Fibroblast of skin of abdomen (primary cell): ENCODE measurements around the gene TRAPPC10.

Experiments used
- DNase-seq: peaks from one replicate; pipeline ENCODE4 v3.0.0-alpha.2; 2013

The TRAPPC10 gene

DNA sequence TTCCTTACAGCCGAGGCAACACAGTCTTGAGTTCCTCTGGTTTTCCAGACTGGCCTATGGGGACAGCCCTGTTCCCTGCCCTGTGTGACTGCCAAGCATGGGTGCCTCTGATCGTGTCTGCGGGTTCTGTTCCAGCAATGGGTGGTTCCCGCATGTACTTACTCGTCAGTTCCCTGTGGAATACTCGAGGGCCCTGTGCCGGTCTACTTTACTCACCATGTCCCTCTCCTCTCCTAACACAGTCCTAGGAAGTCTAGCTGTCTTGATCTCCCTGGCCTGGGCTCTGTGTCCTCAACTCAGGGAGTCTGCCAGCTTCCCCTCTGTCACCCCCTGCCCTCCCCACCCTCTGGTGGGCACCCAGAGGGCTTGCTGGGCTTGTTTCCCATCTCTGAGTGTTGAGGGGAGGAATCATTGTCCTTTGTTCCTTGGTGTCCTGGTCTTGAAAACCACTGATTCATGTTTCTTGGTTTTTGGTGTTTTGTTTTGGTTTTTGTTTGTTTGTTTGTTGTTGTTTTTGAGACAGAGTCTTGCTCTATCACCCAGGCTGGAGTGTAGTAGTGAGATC is 36.0 kb downstream of the TRAPPC10 start:
- no peak for DNase-seq

DNA sequence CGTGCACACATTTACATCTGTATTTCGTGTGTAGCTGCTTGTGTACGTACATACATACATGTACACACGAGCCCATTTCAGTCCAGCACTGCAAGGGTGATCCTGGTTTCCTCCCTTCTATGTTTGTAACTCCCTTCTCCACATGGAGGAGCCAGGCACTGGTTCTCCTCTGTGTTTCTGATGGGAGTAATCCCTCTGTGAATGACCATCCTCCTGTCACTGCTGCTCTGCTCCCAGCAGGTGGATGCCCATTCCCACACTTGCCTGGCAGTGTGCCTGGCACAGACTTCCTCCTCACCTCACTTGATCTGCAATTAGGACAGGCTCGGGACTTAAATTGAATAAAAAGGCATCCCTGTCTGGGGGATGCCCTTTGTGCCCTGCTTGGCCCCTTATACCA is 37.1 kb downstream of the TRAPPC10 start:
- DNase-seq: no peak

DNA sequence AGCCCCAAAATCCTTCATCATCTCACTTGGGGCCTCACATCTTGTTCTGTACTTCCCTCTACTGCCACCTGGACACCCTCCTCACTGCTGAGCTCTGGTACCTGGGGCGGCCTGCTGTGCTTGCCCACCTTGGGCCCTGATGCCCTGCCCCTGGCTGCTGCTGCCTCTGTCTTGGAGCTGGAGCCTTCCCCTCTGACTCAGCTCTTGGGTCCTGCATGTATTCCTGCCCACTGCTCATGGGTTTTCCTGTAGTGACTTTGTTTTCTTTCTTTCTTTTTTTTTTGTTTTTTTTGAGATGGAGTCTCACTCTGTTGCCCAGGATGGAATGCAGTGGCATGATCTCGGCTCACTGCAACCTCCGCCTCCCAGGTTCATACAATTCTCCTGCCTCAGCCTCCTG is 37.5 kb downstream of the TRAPPC10 start:
- no peak for DNase-seq

DNA sequence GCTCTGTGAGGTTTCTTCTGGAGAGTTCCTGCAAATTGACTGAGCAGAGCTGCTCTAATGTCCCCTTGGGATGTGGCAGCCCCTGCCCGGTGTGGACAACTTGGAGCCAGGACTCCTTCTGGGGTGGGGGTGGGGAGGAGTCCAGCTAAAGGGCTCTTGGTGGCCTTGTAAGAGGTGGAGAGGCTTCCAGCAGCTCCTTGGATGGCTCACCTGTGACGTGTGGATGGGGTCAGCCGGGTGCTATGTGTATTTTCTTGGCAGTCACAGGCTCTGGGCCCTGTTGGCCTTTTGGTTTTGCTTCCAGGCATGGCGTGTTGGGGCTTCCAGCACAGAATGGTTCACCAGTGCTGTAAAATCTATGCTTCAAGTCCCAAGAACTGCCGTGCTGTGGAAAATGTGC is 38.2 kb downstream of the TRAPPC10 start:
- DNase-seq: no peak

DNA sequence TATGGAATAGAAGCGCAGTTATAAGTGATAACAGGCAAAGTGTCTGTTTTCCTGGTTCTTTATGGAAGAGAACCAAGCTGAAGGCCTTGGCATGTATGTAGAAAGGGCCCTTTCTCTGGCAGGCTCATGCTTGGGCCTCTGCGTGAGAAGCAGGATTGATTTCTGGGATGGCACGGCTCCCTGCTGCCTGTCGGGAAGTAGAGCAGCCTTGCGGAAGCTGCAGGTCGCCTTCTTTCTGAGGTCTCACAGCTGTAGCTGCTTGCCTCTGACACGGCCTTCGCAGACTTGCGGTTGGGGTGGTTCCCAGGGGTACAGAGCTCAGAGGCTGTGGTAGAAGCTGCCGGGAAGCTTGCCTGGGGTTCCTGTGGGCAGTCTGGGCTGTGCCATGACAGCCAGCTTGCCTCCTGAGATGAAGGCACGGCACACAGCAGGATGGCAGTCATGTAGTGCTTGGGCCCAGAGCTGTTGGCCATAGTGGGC is 39.4 kb downstream of the TRAPPC10 start:
- no peak for DNase-seq

DNA sequence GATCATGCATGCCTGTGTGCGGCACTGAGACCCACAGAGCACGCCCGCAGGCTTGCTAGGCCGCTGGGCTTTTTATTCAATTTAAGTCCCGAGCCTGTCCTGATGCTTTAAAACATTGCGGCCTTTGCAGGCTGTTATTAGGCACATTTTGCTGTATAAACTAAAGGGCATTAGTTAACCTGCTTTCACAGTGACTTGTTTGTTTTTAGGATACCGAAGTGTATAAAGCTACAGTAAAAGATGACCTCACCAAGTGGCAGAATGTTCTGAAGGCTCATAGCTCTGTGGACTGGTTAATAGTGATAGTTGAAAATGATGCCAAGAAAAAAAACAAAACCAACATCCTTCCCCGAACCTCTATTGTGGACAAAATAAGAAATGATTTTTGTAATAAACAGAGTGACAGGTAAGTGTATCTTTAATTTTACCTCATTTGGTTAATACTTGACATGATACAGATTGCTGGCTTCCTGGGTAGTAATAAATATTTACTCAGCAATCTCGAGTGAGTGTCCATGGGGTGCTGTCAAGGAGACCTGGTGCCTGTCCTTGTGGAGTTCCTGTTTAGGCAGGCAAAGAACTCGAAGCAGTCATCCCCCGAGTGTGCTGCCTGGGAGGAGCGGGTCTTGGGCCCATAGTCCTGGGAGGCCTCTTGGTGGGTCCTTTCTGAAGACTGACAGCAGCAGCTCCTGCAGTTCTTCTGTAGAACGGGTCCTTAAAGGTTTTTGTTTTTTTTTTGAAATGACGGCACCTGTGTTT is 40.1 kb downstream of the TRAPPC10 start:
- DNase-seq: no peak

DNA sequence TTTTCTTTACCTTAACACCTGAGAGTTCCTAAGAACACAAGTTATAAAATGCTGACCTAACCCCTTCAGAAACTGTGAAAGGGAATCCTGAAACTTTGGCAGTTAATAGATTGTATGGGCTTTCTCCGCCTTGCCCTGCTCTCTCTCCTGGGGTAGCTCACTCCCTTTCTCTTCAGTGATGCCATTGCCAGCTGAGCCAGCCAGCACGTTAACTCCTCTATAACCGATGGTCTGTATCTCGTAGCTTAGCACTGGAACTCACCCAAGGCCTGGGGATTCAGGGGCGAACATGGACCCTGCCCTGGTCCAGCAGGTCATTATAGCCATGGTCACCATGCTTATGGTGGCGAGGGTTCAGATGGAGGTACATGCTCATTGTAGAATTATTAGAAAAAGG is 40.7 kb downstream of the TRAPPC10 start:
- no peak for DNase-seq

DNA sequence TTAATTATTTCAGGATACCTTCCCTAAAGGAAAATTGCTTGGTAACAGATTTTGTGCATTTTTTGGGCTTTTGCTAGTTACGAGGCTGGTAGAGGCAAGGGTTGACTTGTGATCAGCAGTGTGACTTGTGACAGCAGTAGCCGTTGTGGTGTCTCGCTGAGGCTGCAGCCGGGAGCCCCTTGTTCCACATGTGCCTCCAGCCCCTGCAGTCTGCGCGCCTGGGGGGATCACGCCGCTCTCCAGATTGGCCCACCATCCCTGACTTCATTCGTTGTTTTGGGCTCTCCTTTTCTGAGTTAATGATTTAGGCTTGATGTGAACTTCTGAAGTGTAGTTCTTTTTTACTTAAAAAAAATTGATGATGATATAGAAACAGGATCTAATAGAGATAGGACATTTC is 41.5 kb downstream of the TRAPPC10 start:
- no peak for DNase-seq

DNA sequence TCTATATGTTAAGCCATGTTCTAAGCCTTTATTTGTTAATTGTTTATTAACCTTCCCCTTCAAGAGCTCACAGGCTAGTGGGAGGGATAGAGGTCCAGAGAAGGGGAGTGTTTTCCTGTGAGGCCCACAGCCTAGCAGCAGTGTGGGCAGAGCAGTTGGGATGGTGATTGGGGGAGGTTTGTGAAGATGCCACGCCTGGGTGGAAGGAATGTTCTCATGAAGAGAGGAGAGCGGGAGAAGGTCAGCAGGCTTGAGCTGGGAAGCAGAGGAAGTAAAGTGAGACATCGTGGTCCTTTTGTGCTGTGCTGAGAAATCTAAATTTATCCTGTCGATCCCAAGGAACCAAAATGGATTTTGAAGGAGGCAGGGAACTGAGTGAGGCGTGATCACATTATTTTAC is 42.6 kb downstream of the TRAPPC10 start:
- DNase-seq: peak; percentile 24

DNA sequence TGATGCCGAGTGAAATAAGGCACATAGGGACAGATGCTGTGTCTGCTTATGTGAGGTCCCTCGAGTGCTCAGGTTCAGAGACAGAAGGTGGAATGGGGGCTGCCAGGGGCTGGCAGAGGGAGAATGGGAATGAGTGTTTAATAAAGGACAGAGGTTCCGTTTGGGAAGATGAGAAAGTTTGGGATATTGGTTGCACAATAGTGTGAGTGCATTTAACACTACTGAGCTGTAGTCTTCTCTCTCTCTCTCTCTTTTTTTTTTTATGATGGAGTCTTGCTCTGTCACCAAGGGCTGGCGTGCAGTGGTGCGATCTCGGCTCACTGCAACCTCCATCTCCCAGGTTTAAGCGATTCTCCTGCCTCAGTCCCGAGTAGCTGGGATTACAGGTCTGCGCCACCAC is 44.9 kb downstream of the TRAPPC10 start:
- no peak for DNase-seq

DNA sequence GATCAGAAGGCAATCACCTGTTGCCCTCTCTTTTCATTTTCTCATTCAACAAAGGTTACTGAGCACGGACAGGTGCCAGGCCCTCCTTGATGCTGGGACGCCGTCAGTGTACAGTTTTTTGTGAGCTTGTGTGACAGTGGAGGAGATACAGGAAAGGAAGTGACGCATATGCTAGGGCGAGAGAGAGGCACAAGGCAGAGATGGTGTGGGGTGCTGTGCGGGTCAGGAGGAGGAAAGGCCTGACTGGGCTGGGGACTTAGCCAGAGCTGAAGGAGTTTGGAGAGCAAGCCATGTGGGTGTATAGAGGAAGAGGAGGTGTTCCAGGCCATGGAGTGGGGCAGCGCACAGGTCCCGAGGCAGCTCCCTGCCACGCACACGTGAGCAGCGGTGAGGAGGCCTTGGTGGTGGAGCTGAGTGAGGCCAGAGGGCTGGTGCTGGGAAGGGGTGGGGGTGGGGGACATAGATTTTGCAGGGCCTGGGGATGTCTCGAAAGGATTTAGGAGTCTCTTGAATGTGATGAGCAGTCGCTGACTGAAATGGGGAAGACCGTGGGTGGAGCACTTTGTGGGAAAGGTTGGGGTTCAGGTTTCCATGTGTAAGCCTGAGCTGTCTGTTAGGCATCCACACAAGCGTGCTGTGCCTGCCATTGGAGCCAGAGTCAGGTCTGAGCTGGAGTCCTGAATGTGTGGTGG is 46.0 kb downstream of the TRAPPC10 start:
- DNase-seq: no peak

DNA sequence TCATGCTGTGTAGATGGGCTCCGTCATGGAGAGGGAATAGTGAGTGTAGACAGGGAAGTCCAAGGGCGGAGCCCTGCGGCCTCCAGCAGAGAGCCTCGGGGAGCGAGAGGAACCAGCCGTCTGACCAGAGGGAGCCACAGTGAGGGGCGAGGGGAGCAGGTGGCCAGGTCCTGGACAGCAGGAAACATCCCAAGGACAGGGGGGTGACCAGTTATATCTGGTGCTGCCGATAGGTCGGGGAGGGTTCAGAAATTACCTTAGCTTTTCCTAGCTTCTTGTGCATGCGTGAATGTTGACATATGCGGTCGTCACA is 46.5 kb downstream of the TRAPPC10 start:
- DNase-seq: no peak

DNA sequence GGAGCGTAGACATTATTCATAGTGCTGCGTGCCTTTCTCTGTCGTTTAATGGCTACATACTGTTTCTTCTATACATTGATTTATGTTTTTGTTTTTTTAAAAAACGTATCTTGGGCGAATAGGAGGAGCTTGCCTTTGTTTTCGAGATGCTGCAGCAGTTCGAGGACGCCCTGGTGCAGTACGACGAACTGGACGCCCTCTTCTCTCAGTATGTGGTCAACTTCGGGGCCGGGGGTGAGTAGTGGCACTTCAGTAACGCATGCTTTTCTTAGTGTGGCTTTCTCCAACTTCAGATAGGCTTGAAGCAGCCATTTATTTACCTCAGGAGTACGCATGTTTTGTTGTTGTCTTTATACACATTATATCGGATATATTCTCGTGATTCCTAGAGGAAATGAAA is 46.9 kb downstream of the TRAPPC10 start:
- no peak for DNase-seq

DNA sequence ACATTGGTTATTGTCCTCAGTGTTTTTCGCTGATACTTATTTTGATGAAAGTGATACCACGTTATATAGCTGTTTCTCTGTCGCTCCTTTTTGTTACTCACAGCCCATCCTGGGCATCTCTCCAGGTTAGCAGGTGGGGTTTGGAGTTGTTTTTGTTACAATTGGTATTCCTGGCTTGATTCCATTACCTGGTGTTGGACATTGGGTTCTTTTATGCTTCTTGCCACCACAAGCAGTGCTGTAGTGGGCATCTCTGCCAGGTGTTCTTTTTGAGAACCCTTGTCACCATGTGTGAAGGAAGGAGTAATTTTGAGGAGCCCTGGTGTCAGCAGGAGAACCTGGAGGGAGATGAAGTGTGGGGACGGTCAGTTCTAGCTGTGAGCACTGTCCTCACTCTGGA is 47.6 kb downstream of the TRAPPC10 start:
- no peak for DNase-seq

DNA sequence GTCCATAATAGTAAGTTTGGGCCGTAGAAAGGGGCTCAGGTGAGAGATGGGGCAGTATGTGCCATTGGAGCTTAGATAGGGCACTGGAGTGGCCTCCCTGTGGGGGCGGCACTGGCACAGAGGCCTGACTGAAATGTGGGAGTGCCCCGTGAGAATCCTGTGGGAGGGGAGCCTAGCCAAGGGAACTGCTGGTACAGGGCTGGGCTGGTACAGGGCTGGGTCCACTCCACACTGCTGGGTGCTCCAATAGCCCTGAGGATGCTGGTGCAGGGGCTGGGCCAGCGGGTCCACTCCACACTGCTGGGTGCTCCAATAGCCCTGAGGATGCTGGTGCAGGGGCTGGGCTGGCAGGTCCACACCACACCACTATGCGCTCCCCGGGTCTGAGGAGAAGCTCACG is 50.3 kb downstream of the TRAPPC10 start:
- no peak for DNase-seq

DNA sequence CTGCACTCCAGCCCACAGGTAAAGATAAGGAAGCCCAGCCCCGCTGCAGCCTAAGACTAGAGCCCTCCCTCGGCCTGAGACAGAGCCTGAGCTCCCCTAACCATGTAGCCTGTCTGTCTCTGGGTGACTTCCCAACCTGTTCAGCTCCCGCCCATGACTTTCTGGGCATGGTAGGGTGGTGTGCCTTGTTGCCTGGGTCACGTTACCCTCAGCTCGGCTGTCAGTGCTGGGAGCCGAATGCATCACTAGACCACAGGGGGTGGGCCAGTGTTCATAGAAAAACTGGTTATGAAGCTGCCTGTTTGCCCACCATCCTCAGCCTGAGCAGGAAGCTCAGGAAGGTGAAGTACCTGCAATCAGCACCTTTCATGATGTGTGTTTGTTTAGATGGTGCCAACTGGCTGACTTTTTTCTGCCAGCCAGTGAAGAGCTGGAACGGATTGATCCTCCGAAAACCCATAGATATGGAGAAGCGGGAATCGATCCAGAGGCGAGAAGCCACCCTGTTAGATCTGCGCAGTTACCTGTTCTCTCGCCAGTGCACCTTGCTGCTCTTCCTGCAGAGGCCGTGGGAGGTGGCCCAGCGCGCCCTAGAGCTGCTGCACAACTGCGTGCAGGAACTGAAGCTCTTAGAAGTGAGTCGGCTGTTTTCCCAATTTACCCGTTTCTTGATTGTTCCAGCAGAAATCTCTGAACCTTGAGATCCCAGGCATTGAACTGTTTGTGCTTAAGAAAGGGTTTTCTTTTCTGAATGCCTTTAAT is 51.2 kb downstream of the TRAPPC10 start:
- DNase-seq: no peak

DNA sequence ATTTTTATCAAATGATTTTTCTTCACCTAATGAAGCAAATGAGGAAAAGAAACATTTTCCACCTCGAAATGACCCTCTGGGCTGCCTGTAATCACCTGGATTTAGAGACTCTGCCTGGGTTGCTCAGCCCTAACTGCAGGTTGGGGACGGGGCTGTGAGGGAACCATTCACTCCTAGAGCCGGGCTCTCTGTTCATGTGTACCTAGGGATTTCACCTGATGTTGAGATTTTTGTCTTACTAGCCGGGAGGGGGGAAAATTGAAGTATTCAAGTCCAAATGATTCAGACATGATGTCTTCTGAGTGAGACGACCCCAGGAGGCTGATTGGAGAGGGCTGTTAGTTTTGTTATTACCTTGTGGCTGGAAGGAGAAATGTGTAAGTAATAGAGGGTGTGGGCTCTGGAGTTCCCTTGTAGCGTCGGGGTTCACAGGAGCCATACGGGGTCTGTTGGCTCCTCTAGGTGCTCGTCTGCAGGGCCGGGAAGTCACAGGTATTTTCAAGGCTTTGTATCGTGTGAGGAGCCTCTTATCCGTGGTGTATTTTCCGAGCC is 52.8 kb downstream of the TRAPPC10 start:
- no peak for DNase-seq

DNA sequence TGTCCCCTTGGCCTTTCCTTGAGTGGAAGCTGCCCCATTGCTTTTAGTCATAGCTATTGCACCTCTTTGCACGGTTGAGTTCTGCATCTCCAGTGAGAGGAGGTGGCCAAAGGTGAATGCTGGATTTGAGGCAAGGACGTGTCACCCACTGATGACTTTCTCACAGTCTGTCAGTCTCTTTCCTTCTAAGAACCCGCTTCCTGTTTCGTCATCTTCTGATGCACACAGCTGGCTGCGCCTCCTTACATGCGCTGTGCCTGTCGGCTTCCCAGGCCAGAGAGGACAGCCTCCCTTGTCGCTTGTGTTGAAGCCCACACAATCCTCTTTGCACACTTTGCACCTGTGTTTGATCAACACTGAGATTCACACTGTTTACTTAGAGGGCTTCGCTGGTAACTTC is 53.3 kb downstream of the TRAPPC10 start:
- peak; percentile 2 for DNase-seq

DNA sequence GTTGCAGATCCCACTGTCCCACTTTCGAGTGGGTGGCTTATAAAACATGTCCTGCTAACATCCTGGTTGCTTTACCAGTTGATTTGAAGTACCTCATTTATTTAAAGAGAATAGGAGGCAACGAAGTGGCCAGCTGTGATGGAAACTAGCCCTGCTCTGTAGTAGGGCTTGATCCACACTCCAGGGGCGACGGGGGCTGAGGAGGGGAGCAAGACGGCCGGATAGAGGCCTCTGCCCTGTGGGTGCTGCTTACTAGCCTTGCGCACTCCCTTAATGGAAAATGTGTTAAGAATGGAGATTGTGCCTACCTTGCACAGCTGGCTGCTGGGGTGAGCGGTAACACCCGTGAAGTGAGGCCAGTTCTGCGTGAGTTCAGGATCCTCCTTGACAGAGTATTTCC is 54.0 kb downstream of the TRAPPC10 start:
- no peak for DNase-seq

DNA sequence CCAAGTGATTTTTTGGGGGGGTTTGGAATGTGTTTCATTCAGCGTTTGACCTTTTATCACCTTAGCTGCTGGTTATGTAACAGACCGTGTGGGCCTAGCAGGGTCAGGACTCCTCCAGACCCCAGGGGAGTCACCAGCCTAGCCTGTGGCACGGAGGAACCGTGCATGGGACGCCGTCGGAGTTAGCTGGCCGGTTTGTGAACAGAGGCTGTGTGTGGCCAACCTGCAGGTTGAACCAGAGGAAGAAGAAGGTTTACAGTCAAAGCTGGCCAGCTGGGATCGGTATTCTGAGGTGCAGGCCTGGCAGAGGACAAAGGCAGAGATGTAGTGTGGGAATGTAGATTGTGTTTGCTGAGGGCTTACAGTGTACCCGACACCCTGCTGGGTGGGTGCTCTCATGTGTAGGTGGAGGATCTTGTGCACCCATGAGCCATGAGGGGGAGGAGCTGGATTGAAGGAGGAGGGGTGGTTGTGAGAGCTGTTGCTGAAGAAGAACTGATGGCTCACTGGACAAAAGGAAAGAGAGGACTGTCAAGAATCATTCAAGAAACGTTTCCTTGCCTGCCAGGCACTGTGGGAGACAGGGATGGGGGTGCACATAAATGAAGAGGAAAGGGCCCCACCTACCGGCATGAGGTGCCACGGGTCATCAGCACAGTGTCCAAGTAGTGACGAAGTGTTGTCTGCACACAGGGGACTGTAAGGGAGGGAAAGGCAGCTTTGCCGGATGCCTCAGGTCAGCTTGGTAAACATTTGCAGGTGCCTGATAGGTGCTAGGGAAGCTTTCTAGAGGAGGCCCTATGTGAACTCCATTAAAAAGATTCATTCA is 55.1 kb downstream of the TRAPPC10 start:
- no peak for DNase-seq

DNA sequence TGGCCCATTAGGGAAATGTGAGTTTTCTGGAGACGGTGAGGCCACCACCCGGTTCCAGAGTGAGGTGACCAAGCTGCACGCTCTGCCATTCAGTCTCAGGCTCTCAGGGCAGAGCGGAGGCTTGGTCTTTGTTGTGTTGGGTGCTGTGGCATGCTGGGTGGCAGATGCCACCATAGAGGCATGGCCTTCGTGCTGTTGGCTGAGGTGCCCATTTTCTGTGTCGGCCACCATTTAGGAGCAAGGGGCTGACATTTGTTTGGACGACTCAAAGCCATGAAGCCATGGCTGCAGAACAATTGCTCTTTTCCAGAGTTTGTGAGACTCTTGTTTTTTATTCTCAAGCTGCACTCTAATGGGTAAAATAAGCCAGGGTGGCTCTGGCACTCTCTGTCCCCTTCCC is 58.3 kb downstream of the TRAPPC10 start:
- no peak for DNase-seq
